Smooth muscle cell (in vitro differentiated cells): ENCODE results near the gene TMEM132D. TPM values are rescaled to one million over a fixed set of nuclear protein-coding genes. Genes with fewer than 3 reads are reported as not detected.

Experiments used
- DNase-seq: peaks from one replicate; lab custom pipeline; 2025; ENCODE audit not compliant: unreplicated experiment; lab: John Stamatoyannopoulos, UW
- H2AFZ ChIP-seq: fragments of 200-600 bp; sonication (generic); 2 replicates; pipeline ENCODE4 v1.6.0; 2016; ENCODE audit warnings: antibody characterized with exemption, low read depth, mild to moderate bottlenecking
- H3F3A ChIP-seq: fragments of 200-600 bp; sonication (generic); 2 replicates; pipeline ENCODE4 v1.6.0; 2017; ENCODE audit warnings: antibody characterized with exemption, low read depth
- H3K27ac ChIP-seq: fragments of 200-600 bp; sonication (generic); 2 replicates; pipeline ENCODE4 v1.5.1; 2016; ENCODE audit warnings: low read depth, mild to moderate bottlenecking
- H3K27me3 ChIP-seq: fragments of 200-600 bp; sonication (generic); 2 replicates; pipeline ENCODE4 v1.6.1; 2016; ENCODE audit warnings: low read depth, mild to moderate bottlenecking
- H3K36me3 ChIP-seq: fragments of 200-600 bp; sonication (generic); 2 replicates; pipeline ENCODE4 v1.5.1; 2016; ENCODE audit warnings: low read depth
- H3K4me1 ChIP-seq: fragments of 200-600 bp; sonication (generic); 2 replicates; pipeline ENCODE4 v1.5.1; 2016; ENCODE audit warnings: low read depth
- H3K4me2 ChIP-seq: fragments of 200-600 bp; sonication (generic); 2 replicates; pipeline ENCODE4 v1.6.0; 2016; ENCODE audit warnings: mild to moderate bottlenecking
- H3K4me3 ChIP-seq: fragments of 200-600 bp; sonication (generic); 2 replicates; pipeline ENCODE4 v1.5.1; 2016; ENCODE audit warnings: mild to moderate bottlenecking
- H3K79me2 ChIP-seq: fragments of 200-600 bp; sonication (generic); 2 replicates; pipeline ENCODE4 v1.6.0; 2016; ENCODE audit warnings: low read depth, mild to moderate bottlenecking
- H3K9ac ChIP-seq: fragments of 200-600 bp; sonication (generic); 2 replicates; pipeline ENCODE4 v1.6.0; 2016; ENCODE audit warnings: low read depth
- H3K9me3 ChIP-seq: fragments of 200-600 bp; sonication (generic); replicated peaks from 2 replicates; pipeline ENCODE4 v1.5.1; 2016; ENCODE audit warnings: low read depth
- H4K20me1 ChIP-seq: fragments of 200-600 bp; sonication (generic); 2 replicates; pipeline ENCODE4 v1.6.0; 2016; ENCODE audit warnings: low read depth
- WGBS: methylation state at CpG from one replicate; pipeline ENCODE4 v1.1.7; 2016; ENCODE audit warnings: low lambda C conversion rate; 5-methylcytosine and 5-hydroxymethylcytosine counted together
- polyA plus RNA-seq: library from polyadenylated mRNA; unstranded; fragments of >200 nt; fragmentation: Nextera tagmentation; extraction: Ambion mirVana; gene quantifications from 2 replicates; pipeline ENCODE4 v1.2.1, GENCODE V29; 2016
- total RNA-seq: library from RNA; depleted of rRNA; stranded (reverse); fragments of >200 nt; gene quantifications from 2 replicates; pipeline ENCODE4 v1.2.3, GENCODE V29; 2014
- TF ChIP-seq, protein P1 (sequence below): fragments of 200-600 bp; sonication (generic); IDR thresholded peaks from 2 replicates; pipeline ENCODE4 v1.5.1; 2017; ENCODE audit warnings: borderline replicate concordance, mild to moderate bottlenecking, antibody characterized with exemption; ENCODE audit not compliant: insufficient read depth, poor library complexity, severe bottlenecking

TMEM132D gene
- total and polyA plus RNA-seq, 2 experiments from 2014 or later, result not detected

DNA sequence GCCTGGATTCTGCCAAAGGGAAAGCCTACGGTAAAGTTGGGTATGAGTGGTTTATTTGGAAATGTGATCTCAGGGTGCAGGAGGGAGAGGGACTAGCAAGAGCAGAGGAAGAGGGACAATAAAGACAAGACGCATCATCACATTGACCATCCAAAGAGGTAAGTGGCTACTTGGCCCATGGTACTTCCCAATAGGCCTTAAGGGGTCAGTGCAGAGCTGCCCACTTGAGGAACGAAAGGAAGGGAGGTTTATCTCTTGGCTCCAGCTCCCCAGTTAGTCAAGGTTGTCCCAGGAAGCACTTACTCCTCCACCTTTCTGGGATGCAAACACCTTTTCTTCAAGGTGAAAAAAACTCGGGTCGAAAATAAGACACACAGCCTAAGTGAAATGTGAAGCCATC is 323.9 kb downstream of the TMEM132D start:
- Histone ChIP-seq H4K20me1 (no peaks in the 10 kb centered on the region), H3K27ac (no peak overlapping the region), H2AFZ (no peak overlapping the region), H3K9ac (no peak overlapping the region), H3K27me3 (no peaks in the 10 kb centered on the region), H3K4me1 (no peaks in the 10 kb centered on the region), H3K36me3 (no peaks in the 10 kb centered on the region), H3K4me3 (no peak overlapping the region), H3K79me2 (no peaks in the 10 kb centered on the region), H3K4me2 (no peak overlapping the region), H3K9me3 (no peaks in the 10 kb centered on the region), H3F3A (no peaks in the 10 kb centered on the region)
- WGBS, result 86% methylated on average over 5 of the region's 5 CpGs
- DNase-seq, result no peak
- TF ChIP-seq, protein P1, sequence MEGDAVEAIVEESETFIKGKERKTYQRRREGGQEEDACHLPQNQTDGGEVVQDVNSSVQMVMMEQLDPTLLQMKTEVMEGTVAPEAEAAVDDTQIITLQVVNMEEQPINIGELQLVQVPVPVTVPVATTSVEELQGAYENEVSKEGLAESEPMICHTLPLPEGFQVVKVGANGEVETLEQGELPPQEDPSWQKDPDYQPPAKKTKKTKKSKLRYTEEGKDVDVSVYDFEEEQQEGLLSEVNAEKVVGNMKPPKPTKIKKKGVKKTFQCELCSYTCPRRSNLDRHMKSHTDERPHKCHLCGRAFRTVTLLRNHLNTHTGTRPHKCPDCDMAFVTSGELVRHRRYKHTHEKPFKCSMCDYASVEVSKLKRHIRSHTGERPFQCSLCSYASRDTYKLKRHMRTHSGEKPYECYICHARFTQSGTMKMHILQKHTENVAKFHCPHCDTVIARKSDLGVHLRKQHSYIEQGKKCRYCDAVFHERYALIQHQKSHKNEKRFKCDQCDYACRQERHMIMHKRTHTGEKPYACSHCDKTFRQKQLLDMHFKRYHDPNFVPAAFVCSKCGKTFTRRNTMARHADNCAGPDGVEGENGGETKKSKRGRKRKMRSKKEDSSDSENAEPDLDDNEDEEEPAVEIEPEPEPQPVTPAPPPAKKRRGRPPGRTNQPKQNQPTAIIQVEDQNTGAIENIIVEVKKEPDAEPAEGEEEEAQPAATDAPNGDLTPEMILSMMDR, result no peak

DNA sequence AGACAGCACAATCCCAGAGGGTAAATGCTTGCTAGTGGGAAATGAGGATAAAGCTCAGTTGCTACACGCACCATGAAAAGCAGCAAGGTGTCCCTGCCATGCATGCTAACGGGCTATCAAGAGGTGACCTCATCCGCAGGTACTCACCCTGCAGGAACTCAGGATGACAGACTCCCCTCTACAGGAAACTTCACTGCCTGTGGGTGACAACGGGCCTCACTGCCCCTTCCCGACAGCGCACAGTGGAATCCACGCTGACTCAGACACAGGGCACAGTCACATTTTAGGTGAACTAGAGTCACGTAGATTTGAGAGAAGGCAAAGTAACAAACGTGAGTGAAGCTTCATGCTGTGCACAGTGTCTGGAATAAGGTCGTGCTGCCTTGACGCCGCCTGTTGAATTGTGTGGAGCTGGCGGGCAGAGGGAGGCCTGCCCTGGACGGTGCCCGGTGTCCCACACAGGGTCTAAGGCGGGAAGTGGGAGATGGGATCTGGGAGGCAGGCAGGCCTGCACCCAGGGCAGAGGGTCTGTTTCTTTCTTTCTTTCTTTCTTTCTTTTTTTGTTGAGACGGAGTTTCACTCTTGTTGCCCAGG is 331.8 kb downstream of the TMEM132D start:
- Histone ChIP-seq H2AFZ (no peak overlapping the region), H3K9me3 (no peaks in the 10 kb centered on the region), H3K36me3 (no peaks in the 10 kb centered on the region), H4K20me1 (no peaks in the 10 kb centered on the region), H3K4me3 (no peak overlapping the region), H3K9ac (no peak overlapping the region), H3K79me2 (no peaks in the 10 kb centered on the region), H3K4me1 (no peaks in the 10 kb centered on the region), H3K27me3 (peaks cover 9% of the 10 kb centered on the region), H3K27ac (no peak overlapping the region), H3F3A (no peaks in the 10 kb centered on the region), H3K4me2 (no peak overlapping the region)
- TF ChIP-seq, protein P1, result no peak
- 79% methylated on average over 17 of the region's 17 CpGs for WGBS
- no peak for DNase-seq

DNA sequence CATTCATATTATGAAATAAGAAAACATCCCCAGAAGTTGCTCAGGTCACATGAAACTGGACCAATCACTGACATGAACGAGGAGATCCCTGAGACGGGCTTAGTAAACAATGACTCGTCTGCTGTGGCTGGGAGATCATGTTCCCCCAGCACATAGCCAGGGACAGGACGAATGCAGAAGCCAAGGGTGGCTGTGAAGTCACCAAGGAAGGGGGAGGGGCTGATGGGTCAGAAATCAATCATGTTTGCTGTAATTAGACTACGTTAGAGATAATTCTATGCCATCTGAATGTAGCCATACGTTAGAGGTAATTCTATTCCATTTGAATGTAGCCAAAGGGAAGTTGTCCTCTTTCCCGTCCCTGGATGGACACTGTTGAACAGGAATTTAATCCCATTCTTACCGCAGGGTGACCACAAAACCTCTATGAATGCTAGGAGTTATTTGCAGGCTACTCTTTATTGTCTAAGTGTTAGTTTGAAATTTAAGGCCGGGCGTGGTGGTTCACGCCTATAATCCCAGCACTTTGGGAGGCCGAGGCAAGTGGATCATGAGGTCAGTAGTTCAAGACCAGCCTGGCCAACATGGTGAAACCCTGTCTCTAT is 332.9 kb downstream of the TMEM132D start:
- Histone ChIP-seq H3K9ac (no peak overlapping the region), H3K4me1 (no peaks in the 10 kb centered on the region), H3K4me2 (no peak overlapping the region), H4K20me1 (no peaks in the 10 kb centered on the region), H3K27me3 (peaks cover 9% of the 10 kb centered on the region), H3K9me3 (no peaks in the 10 kb centered on the region), H3F3A (no peaks in the 10 kb centered on the region), H2AFZ (no peak overlapping the region), H3K4me3 (no peak overlapping the region), H3K27ac (no peak overlapping the region), H3K79me2 (no peaks in the 10 kb centered on the region), H3K36me3 (no peaks in the 10 kb centered on the region)
- TF ChIP-seq, protein P1, result no peak
- WGBS, result 68% methylated on average over 12 of the region's 12 CpGs
- no peak for DNase-seq

DNA sequence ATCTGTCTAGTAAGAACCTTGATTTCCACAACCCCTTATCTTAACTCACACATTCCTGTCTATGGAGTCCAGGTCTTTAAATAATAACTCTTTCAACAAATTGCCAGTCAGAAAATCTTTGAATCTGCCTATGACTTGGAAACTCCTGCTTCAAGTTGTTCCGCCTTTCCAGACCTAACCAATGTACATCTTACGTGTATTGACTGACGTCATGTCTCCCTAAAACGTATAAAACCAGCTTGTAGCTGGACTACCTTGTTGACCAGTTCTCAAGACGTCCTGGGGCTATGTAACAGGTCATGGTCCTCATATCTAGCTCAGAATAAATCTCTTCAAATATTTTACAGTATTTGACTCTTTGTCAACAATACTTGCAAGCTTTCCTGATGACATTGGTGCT is 337.0 kb downstream of the TMEM132D start:
- Histone ChIP-seq H4K20me1 (no peaks in the 10 kb centered on the region), H3K9me3 (no peaks in the 10 kb centered on the region), H3K9ac (no peak overlapping the region), H3F3A (no peaks in the 10 kb centered on the region), H3K4me3 (no peak overlapping the region), H3K4me1 (no peaks in the 10 kb centered on the region), H3K27me3 (no peaks in the 10 kb centered on the region), H3K79me2 (no peaks in the 10 kb centered on the region), H3K27ac (no peak overlapping the region), H3K36me3 (no peaks in the 10 kb centered on the region), H3K4me2 (no peak overlapping the region), H2AFZ (no peak overlapping the region)
- DNase-seq, result no peak
- 84% methylated on average over 5 of the region's 5 CpGs for WGBS
- TF ChIP-seq, protein P1, result no peak
